HCT116 (cell line): ENCODE results near the gene IFI16. TPM values are rescaled to one million over a fixed set of nuclear protein-coding genes. Genes with fewer than 3 reads are reported as not detected.

Experiments
- ATAC-seq: fragments of 200-7000 bp; cut with Tn5 transposase; 2 replicates; pipeline ENCODE4 v1.9.1; 2020; ENCODE audit warnings: mild to moderate bottlenecking, moderate library complexity
- BruUV-seq: library from RNA; stranded (reverse); fragments of 400-500 nt; replicated peaks from 2 replicates; lab custom pipeline; 2021; lab: Mats Ljungman, UMichigan
- CTCF ChIA-PET: fragments of 300-600 bp; sonication (Branson Sonifier 250); formaldehyde crosslinking; loops from one replicate; lab custom pipeline; 2021; ENCODE audit warnings: antibody characterized with exemption; lab: Charles Lee
- POLR2A ChIA-PET: fragments of 300-600, 350-600 bp; sonication (Branson Sonifier 250); formaldehyde crosslinking; loops from one replicate; lab custom pipeline; 2021; ENCODE audit warnings: antibody characterized with exemption; lab: Charles Lee
- RAD21 ChIA-PET, 2 experiments: fragments of 300-600 bp; sonication (Branson Sonifier 250); formaldehyde crosslinking; loops; one replicate each; lab custom pipeline; 2023; ENCODE audit warnings: low total read pairs in 2 of 2; ENCODE audit not compliant: uncharacterized antibody in 2 of 2, unreplicated experiment in 2 of 2, low non-redundant PET in 1 of 2; lab: Charles Lee
- DNase-seq: peaks from one replicate; pipeline ENCODE4 v3.0.0-alpha.2; 2010; ENCODE audit warnings: low read depth, low spot score
- H2AFZ ChIP-seq: fragments of 200-600 bp; shearing (Covaris generic), sonication (generic); 2 replicates; pipeline ENCODE4 v1.6.1; 2017; ENCODE audit warnings: low read depth, mixed run types, mixed read lengths, antibody characterized with exemption, low read length; ENCODE audit not compliant: poor library complexity, severe bottlenecking
- H3K27ac ChIP-seq: 2 replicates; pipeline ENCODE4 v1.5.1; 2012; ENCODE audit warnings: low read depth, low read length
- H3K27me3 ChIP-seq: fragments of 200-600 bp; sonication (generic); 2 replicates; pipeline ENCODE4 v1.6.1; 2016; ENCODE audit warnings: mixed run types, low read length, mixed read lengths; ENCODE audit not compliant: insufficient read depth
- H3K36me3 ChIP-seq, 2 experiments: fragments of 200-500 bp in 1 of 2; fragments of 200-600 bp in 1 of 2; sonication (Bioruptor generic) in 1 of 2; sonication (generic) in 1 of 2; 2 replicates each; pipeline versions ENCODE4 v1.5.1 to v1.6.1; 2014 to 2016; ENCODE audit warnings: low read length in 2 of 2, inconsistent platforms in 1 of 2, mixed read lengths in 1 of 2, mixed run types in 1 of 2; ENCODE audit not compliant: insufficient read depth in 2 of 2, control insufficient read depth in 1 of 2
- H3K4me1 ChIP-seq, 2 experiments: fragments of 200-600 bp in 1 of 2; sonication (generic) in 1 of 2; 2 replicates each; pipeline versions ENCODE4 v1.5.1 to v1.6.1; 2012 to 2017; ENCODE audit warnings: low read length in 2 of 2, inconsistent platforms in 1 of 2, mild to moderate bottlenecking in 1 of 2, mixed read lengths in 1 of 2, mixed run types in 1 of 2, moderate library complexity in 1 of 2; ENCODE audit not compliant: insufficient read depth in 2 of 2, control insufficient read depth in 1 of 2
- H3K4me2 ChIP-seq: fragments of 200-600 bp; sonication (generic); 2 replicates; pipeline ENCODE4 v1.6.1; 2017; ENCODE audit warnings: mixed run types, low read length, mixed read lengths
- H3K4me3 ChIP-seq, 2 experiments: fragments of 200-600 bp in 1 of 2; sonication (generic) in 1 of 2; replicated peaks in 1 of 2; 2 replicates each; pipeline ENCODE4 v1.5.1; 2011 to 2016; ENCODE audit warnings: low read length in 2 of 2, control low read depth in 1 of 2, low read depth in 1 of 2, mild to moderate bottlenecking in 1 of 2, mixed read lengths in 1 of 2, mixed run types in 1 of 2
- H3K79me2 ChIP-seq: fragments of 200-600 bp; sonication (generic); 2 replicates; pipeline ENCODE4 v1.6.1; 2017; ENCODE audit warnings: mild to moderate bottlenecking, mixed run types, low read length, moderate library complexity, mixed read lengths; ENCODE audit not compliant: insufficient read depth
- H3K9ac ChIP-seq: fragments of 200-600 bp; sonication (generic); 2 replicates; pipeline ENCODE4 v1.6.1; 2016; ENCODE audit warnings: low read length, mixed read lengths
- H3K9me2 ChIP-seq: fragments of 200-600 bp; sonication (generic), shearing (Covaris generic); 2 replicates; pipeline ENCODE4 v1.6.1; 2017; ENCODE audit warnings: mixed run types, mild to moderate bottlenecking, moderate library complexity; ENCODE audit not compliant: insufficient read depth
- H3K9me3 ChIP-seq, 2 experiments: fragments of 200-500 bp in 1 of 2; fragments of 200-600 bp in 1 of 2; sonication (Bioruptor generic) in 1 of 2; sonication (generic) in 1 of 2; 2 replicates each; pipeline ENCODE4 v1.6.1; 2014 to 2017; ENCODE audit warnings: low read length in 2 of 2, mixed read lengths in 2 of 2, inconsistent platforms in 1 of 2, low read depth in 1 of 2, mild to moderate bottlenecking in 1 of 2, mixed run types in 1 of 2, moderate library complexity in 1 of 2; ENCODE audit not compliant: control insufficient read depth in 1 of 2, insufficient read depth in 1 of 2
- H4K20me1 ChIP-seq: fragments of 200-600 bp; sonication (generic), shearing (Covaris generic); 2 replicates; pipeline ENCODE4 v1.6.1; 2017; ENCODE audit warnings: mixed run types, mild to moderate bottlenecking, moderate library complexity; ENCODE audit not compliant: insufficient read depth
- CBX3 ChIP-seq: IDR thresholded peaks from 2 replicates; pipeline ENCODE4 v1.6.1; 2012; ENCODE audit warnings: low read depth
- CTCF ChIP-seq, 3 experiments: fragments of 200-600 bp in 1 of 3; sonication (generic) in 1 of 3; IDR thresholded peaks in 2 of 3; conservative IDR thresholded peaks in 1 of 3; 2 replicates each; pipeline ENCODE4 v1.5.1; 2012 to 2017; ENCODE audit warnings: low read depth in 2 of 3, low read length in 2 of 3, antibody characterized with exemption in 1 of 3, borderline replicate concordance in 1 of 3, control low read depth in 1 of 3, mild to moderate bottlenecking in 1 of 3, mixed read lengths in 1 of 3, mixed run types in 1 of 3, moderate library complexity in 1 of 3; ENCODE audit not compliant: insufficient read depth in 1 of 3
- EGR1 ChIP-seq: IDR thresholded peaks from 2 replicates; pipeline ENCODE4 v1.6.1; 2012; ENCODE audit warnings: low read depth
- ELF1 ChIP-seq: IDR thresholded peaks from 2 replicates; pipeline ENCODE4 v1.6.1; 2012; ENCODE audit warnings: low read depth, borderline replicate concordance
- EZH2phosphoT487 ChIP-seq: fragments of 200-600 bp; IDR thresholded peaks from 2 replicates; pipeline ENCODE4 v1.6.1; 2018; ENCODE audit warnings: antibody characterized with exemption, borderline replicate concordance
- FOSL1 ChIP-seq: IDR thresholded peaks from 2 replicates; pipeline ENCODE4 v1.6.1; 2012; ENCODE audit warnings: low read depth
- JUND ChIP-seq: IDR thresholded peaks from 2 replicates; pipeline ENCODE4 v1.6.1; 2012
- MAX ChIP-seq: IDR thresholded peaks from 2 replicates; pipeline ENCODE4 v1.6.1; 2012
- POLR2A ChIP-seq: IDR thresholded peaks from 2 replicates; pipeline ENCODE4 v1.7.0; 2011; ENCODE audit warnings: borderline replicate concordance; ENCODE audit not compliant: insufficient read depth, insufficient read length; ENCODE audit errors: extremely low read depth
- POLR2AphosphoS5 ChIP-seq: IDR thresholded peaks from 2 replicates; pipeline ENCODE4 v1.6.1; 2011; ENCODE audit warnings: mild to moderate bottlenecking, low read depth, low read length, moderate library complexity
- RAD21 ChIP-seq: IDR thresholded peaks from 2 replicates; pipeline ENCODE4 v1.6.1; 2012; ENCODE audit warnings: low read depth, mild to moderate bottlenecking
- SIN3A ChIP-seq: IDR thresholded peaks from 2 replicates; pipeline ENCODE4 v1.6.1; 2012; ENCODE audit warnings: low read depth
- SP1 ChIP-seq: IDR thresholded peaks from 2 replicates; pipeline ENCODE4 v1.6.1; 2012; ENCODE audit warnings: low read depth
- SRF ChIP-seq: IDR thresholded peaks from 2 replicates; pipeline ENCODE4 v1.6.1; 2012; ENCODE audit warnings: low read depth
- TCF7L2 ChIP-seq: IDR thresholded peaks from 2 replicates; pipeline ENCODE4 v1.7.0; 2011; ENCODE audit warnings: borderline replicate concordance, inconsistent platforms; ENCODE audit not compliant: insufficient read depth, insufficient read length; ENCODE audit errors: extremely low read depth
- YY1 ChIP-seq: IDR thresholded peaks from 2 replicates; pipeline ENCODE4 v1.6.1; 2011; ENCODE audit warnings: low read length, low read depth, moderate library complexity, mild to moderate bottlenecking; ENCODE audit not compliant: insufficient replicate concordance; ENCODE audit errors: extremely low read depth
- ZFX ChIP-seq: fragments of 450-650 bp; IDR thresholded peaks from 2 replicates; pipeline ENCODE4 v1.6.1; 2017
- ZNF274 ChIP-seq: fragments of 200-500 bp; sonication (Bioruptor generic); IDR thresholded peaks from 2 replicates; pipeline ENCODE4 v1.6.1; 2014; ENCODE audit warnings: mild to moderate bottlenecking, low read depth, low read length, inconsistent platforms
- intact Hi-C: fragments of 100-400 bp; cut with micrococcal nuclease; formaldehyde crosslinking; loops from 2 replicates; pipeline ENCODE4 v1.10.0; 2022
- total RNA-seq: library from RNA; stranded (reverse); gene quantifications from one replicate; pipeline ENCODE4 v1.2.1, GENCODE V29; 2021; ENCODE audit not compliant: unreplicated experiment
- TF ChIP-seq, protein P1 (sequence below): IDR thresholded peaks from 2 replicates; pipeline ENCODE4 v1.6.1; 2012

IFI16 gene
- total RNA-seq, 1 experiment from 2014 or later: 1.6 TPM

DNA sequence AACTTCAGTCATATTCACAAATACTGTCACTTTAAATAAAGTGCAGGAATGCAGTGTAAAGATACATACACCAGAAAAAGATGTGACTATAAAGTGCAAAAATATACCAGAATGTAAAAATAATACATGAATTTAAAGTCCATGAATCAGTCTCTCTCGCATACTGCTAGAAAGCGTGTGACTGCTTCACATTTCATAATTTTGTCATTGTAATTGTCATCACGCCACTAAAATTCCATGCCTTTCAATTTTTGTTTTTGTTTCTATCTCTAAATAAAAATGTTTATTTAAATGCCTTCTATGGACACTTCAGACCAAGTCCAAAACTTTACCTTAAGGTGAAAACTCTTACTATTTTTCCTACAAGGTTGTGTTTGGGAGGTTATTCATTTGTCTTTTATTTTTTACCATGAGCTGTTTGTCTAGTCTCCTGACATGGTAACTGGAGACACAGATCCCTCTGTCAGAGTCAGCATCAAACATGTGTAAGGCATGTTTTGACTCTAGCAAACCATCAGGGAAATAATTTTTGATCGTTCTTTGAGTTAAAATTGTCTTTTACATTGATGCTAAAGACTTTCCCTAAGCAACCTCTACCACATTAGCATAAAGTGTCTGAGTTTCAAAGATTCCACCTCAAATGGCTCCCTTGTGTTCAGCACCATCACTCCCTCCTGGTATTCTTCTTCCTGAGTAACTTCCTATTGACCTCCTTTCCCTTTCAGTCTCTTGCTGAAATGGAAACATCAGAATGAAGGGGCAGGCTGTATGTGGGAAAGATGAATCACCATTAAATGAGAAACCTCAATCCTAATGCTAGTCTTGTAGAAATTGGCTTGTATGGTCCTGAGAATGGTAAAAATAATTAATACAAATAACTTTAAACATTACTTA, 80.8 kb downstream of the IFI16 start (continued):
- TF ChIP-seq SP1 (no peak), ZNF274 (no peak), CBX3 (no peak)

GRCh38 chr1:159091180-159091560, 81.5 kb downstream of the IFI16 start:
- DNase-seq (no peak), ATAC-seq (no peak)
- H3K27me3 ChIP-seq: 0 out of 2 replicates have a peak, but pooled peaks cover 3% of the 10 kb centered on the region
- RAD21 ChIA-PET: no interaction called here
- BruUV-seq: no TSS peak
- H3K27ac ChIP-seq: no peak overlapping the region
- POLR2A ChIA-PET: no interaction called here
- H3K4me1 ChIP-seq: no peaks in the 10 kb centered on the region
- no peak overlapping the region for H3K9ac ChIP-seq
- no peaks in the 10 kb centered on the region for H3K79me2 ChIP-seq
- intact Hi-C loops: no loop called here
- H3K9me2 ChIP-seq: no peaks in the 10 kb centered on the region
- TF ChIP-seq CBX3: no peak
- TF ChIP-seq TCF7L2: no peak
- TF ChIP-seq ZFX: no peak
- TF ChIP-seq YY1: no peak
- no peak for TF ChIP-seq FOSL1
- no peak for TF ChIP-seq SRF
- no peak for TF ChIP-seq EZH2phosphoT487
- TF ChIP-seq ELF1: no peak
- TF ChIP-seq MAX: no peak
- no peak for TF ChIP-seq SIN3A
- TF ChIP-seq, protein P1, sequence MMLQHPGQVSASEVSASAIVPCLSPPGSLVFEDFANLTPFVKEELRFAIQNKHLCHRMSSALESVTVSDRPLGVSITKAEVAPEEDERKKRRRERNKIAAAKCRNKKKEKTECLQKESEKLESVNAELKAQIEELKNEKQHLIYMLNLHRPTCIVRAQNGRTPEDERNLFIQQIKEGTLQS: no peak
- TF ChIP-seq EGR1: no peak
- no peak for TF ChIP-seq POLR2AphosphoS5
- TF ChIP-seq ZNF274: no peak
- TF ChIP-seq JUND: no peak
- TF ChIP-seq CTCF (IDR thresholded peaks at IDR 0.05 in 2 of 3, conservative IDR thresholded peaks at IDR 0.05 in 1 of 3; ENCODE audit: borderline replicate concordance in 1 of 3, insufficient read depth in 1 of 3, low read depth in 2 of 3, low read length in 2 of 3): no peak
- no peak for TF ChIP-seq POLR2A
- no peak for TF ChIP-seq RAD21
- CTCF ChIA-PET: no interaction called here
- H3K4me3 ChIP-seq: no peak overlapping the region
- no peaks in the 10 kb centered on the region for H3K36me3 ChIP-seq
- no peaks in the 10 kb centered on the region for H3K9me3 ChIP-seq
- no peaks in the 10 kb centered on the region for H4K20me1 ChIP-seq
- no peak overlapping the region for H3K4me2 ChIP-seq
- no peak overlapping the region for H2AFZ ChIP-seq
